ENCODE results near the gene CATSPERB. TPM values are rescaled to one million over a fixed set of nuclear protein-coding genes. Genes with fewer than 3 reads are reported as not detected.

Gene CATSPERB
- total RNA-seq, 4 donors from 2014 or later = 0.83 to 11.6 (median 7.6) TPM

GRCh38 chr14:91555531-91555930 lies 176.4 kb downstream of the CATSPERB start:
- TF ChIP-seq, protein P1, sequence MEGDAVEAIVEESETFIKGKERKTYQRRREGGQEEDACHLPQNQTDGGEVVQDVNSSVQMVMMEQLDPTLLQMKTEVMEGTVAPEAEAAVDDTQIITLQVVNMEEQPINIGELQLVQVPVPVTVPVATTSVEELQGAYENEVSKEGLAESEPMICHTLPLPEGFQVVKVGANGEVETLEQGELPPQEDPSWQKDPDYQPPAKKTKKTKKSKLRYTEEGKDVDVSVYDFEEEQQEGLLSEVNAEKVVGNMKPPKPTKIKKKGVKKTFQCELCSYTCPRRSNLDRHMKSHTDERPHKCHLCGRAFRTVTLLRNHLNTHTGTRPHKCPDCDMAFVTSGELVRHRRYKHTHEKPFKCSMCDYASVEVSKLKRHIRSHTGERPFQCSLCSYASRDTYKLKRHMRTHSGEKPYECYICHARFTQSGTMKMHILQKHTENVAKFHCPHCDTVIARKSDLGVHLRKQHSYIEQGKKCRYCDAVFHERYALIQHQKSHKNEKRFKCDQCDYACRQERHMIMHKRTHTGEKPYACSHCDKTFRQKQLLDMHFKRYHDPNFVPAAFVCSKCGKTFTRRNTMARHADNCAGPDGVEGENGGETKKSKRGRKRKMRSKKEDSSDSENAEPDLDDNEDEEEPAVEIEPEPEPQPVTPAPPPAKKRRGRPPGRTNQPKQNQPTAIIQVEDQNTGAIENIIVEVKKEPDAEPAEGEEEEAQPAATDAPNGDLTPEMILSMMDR (IDR thresholded peaks at IDR 0.05) = no peak
- no peak for TF ChIP-seq POLR2A (IDR thresholded peaks at IDR 0.05)
- H3K27ac ChIP-seq = no peak overlapping the region
- no peaks in the 10 kb centered on the region for H3K36me3 ChIP-seq
- H3K4me3 ChIP-seq = no peak overlapping the region
- no peak for DNase-seq
- no peaks in the 10 kb centered on the region for H3K9me3 ChIP-seq
- H3K4me1 ChIP-seq = peaks cover 0 to 5% (median 0%) of the 10 kb centered on the region in 4 donors
- H3K27me3 ChIP-seq = no peaks in the 10 kb centered on the region

DNA sequence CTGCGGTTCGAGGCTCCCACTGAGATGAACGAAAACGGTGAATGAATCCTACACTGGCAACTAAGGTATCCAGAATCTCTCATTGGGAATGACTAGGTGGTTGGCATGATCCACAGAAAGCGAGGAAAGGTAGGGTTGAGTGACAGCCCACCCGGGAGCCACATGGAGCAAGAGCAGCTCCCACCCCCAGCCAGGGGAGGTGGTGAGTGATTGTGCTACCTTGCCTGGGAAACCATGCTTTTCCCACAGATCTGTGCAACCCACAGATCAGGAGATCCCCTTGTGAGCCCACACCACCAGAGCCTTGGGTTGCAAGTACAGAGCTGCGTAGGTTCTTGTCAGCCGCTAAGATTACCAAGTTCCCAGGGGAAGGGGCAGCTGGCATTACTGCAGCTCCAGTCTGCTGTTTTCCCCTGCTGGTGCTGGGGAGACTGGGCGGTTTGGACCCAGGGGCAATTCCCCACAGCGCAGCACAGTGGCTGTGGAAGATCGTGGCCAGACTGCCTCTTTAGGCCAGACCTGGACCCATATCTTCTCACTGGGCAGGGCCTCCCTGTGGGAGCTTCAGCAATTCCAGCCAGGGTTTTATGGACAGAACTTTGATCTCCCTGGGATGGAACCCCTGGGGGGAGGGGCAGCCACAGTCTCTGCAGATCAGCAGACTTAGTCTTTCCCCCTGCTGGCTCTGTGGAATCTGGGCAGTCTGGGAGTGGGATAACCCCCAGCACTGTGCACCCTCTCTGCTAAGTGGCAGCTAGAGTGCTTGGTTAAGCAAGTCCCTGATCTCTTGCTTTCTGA lies 177.2 kb downstream of the CATSPERB start:
- no peak for TF ChIP-seq POLR2A (IDR thresholded peaks at IDR 0.05)
- TF ChIP-seq, protein P1 (IDR thresholded peaks at IDR 0.05) = peak in 3 of 6 experiments; percentile 34 to 43 (median 38)
- Histone ChIP-seq H3K27me3 (no peaks in the 10 kb centered on the region), H3K36me3 (no peaks in the 10 kb centered on the region), H3K4me3 (no peak overlapping the region), H3K4me1 (peaks cover 0 to 5% (median 0%) of the 10 kb centered on the region in 4 donors), H3K9me3 (no peaks in the 10 kb centered on the region), H3K27ac (no peak overlapping the region)
- peak in 2 of 3 donors; percentile 87 for DNase-seq

- Histone ChIP-seq H3K4me3 (no peak overlapping the region), H3K36me3 (no peaks in the 10 kb centered on the region), H3K27ac (no peak overlapping the region), H3K9me3 (no peaks in the 10 kb centered on the region), H3K27me3 (no peaks in the 10 kb centered on the region), H3K4me1 (no peaks in the 10 kb centered on the region)
- TF ChIP-seq POLR2A (IDR thresholded peaks at IDR 0.05) = no peak
- TF ChIP-seq, protein P1 (IDR thresholded peaks at IDR 0.05) = no peak
- DNase-seq = no peak
These were observed 183.8 kb downstream of the CATSPERB start for GRCh38 chr14:91548108-91548507.

DNA sequence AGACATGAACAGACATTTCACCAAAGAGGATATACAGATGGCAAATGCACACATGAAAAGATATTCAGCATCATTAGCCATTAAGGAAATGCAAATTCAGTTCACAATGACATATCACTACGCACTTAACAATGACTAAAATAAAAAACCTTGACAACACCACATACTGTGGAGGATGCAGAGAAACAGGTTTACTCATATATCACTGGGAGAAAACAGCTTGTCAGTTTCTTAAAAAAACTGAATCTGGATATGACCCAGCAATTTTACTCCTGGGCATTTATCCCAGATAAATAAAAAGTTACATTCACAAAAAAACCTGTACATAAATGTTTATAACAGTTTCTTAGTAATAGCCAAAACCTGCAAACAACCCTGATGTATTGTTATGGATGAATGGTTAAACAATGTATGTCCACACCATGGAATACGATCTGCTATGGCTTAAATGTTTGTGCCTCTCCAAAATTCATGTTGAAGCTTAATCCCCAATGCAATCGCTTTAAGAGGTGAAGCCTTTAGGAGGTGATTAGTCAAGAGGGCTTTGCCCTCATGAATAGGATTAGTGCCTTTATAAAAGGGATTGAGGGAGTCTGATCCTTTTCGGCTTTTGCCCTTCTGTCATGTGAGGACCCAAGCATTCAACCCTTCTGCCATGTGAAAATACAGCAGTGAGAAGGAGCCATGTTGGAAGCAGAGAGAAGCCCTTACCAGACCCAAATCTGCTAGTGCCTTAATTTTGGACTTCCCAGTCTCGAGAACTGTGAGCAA lies 185.8 kb downstream of the CATSPERB start:
- no peaks in the 10 kb centered on the region for H3K4me1 ChIP-seq
- no peak for TF ChIP-seq POLR2A (IDR thresholded peaks at IDR 0.05)
- TF ChIP-seq, protein P1 (IDR thresholded peaks at IDR 0.05) = no peak
- H3K27ac ChIP-seq = no peak overlapping the region
- no peaks in the 10 kb centered on the region for H3K9me3 ChIP-seq
- no peaks in the 10 kb centered on the region for H3K27me3 ChIP-seq
- no peak for DNase-seq
- no peaks in the 10 kb centered on the region for H3K36me3 ChIP-seq
- no peak overlapping the region for H3K4me3 ChIP-seq

DNA sequence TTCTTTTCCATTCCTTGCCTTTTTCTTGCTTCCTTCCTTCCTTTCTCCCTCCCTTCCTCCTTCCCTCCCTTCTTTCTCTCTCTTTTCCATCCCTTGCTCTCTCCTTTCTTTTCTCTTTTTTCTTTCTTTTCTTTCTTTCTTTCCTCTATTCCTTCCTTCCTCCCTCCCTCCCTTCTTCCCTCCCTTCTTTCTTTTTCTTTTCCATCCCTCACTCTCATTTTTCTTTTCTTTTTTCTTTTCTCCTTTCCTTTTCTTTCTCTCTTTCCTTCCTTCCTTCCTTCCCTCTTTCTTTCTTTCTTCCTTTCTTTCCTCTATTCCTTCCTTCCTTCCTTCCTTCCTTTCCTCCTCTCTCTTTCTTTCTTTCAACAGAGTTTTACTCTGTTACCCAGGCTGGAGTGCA lies 186.7 kb downstream of the CATSPERB start:
- no peak for TF ChIP-seq POLR2A (IDR thresholded peaks at IDR 0.05)
- TF ChIP-seq, protein P1 (IDR thresholded peaks at IDR 0.05) = no peak
- Histone ChIP-seq H3K4me1 (no peaks in the 10 kb centered on the region), H3K27ac (no peak overlapping the region), H3K27me3 (no peaks in the 10 kb centered on the region), H3K9me3 (no peaks in the 10 kb centered on the region), H3K4me3 (no peak overlapping the region), H3K36me3 (no peaks in the 10 kb centered on the region)
- no peak for DNase-seq

Measured in Peyer's patch (tissue), 4 donors.